ENCODE data around the gene RBM39.

Gene RBM39

GRCh38 chr20:35662551-35662950, 79.5 kb downstream of the RBM39 start:
- Histone ChIP-seq H3K9me2 (replicated peaks; ENCODE audit: insufficient read depth, low read length) (no peaks in the 10 kb centered on the region), H3K4me3 (ENCODE audit: insufficient read depth, low read length, poor library complexity, severe bottlenecking) (peak overlapping the region; percentile 71), H3F3A (ENCODE audit: insufficient read depth) (peaks cover 4% of the 10 kb centered on the region), H3K27me3 (ENCODE audit: low read length) (no peaks in the 10 kb centered on the region), H3K79me2 (ENCODE audit: insufficient read depth, low read length) (peaks cover 72% of the 10 kb centered on the region), H2AFZ (ENCODE audit: low read depth, low read length, severe bottlenecking) (no peak overlapping the region), H3K9me3 (ENCODE audit: insufficient read depth, low read length) (no peaks in the 10 kb centered on the region), H3K4me2 (ENCODE audit: low read depth, low read length, poor library complexity, severe bottlenecking) (peak overlapping the region; percentile 93), H3K9ac (ENCODE audit: low read length) (peak overlapping the region; percentile 89), H3K36me3 (ENCODE audit: low read length) (no peaks in the 10 kb centered on the region), H3K27ac (ENCODE audit: low read depth, low read length) (no peak overlapping the region), H4K20me1 (ENCODE audit: low read depth, low read length) (peaks cover 52% of the 10 kb centered on the region)
- TF ChIP-seq EZH2phosphoT487 (conservative IDR thresholded peaks at IDR 0.05; ENCODE audit: low read length): no peak
- no peak for TF ChIP-seq CTCF (IDR thresholded peaks at IDR 0.05; ENCODE audit: insufficient read depth, low read length, poor library complexity, severe bottlenecking)

- no peaks in the 10 kb centered on the region for H3K27me3 ChIP-seq (ENCODE audit: low read length)
- H3K9me2 ChIP-seq (replicated peaks; ENCODE audit: insufficient read depth, low read length): no peaks in the 10 kb centered on the region
- H3K27ac ChIP-seq (ENCODE audit: low read depth, low read length): no peak overlapping the region
- H3K9me3 ChIP-seq (ENCODE audit: insufficient read depth, low read length): no peaks in the 10 kb centered on the region
- no peak overlapping the region for H2AFZ ChIP-seq (ENCODE audit: low read depth, low read length, severe bottlenecking)
- H4K20me1 ChIP-seq (ENCODE audit: low read depth, low read length): peaks cover 56% of the 10 kb centered on the region
- peak overlapping the region; percentile 71 for H3K4me3 ChIP-seq (ENCODE audit: insufficient read depth, low read length, poor library complexity, severe bottlenecking)
- no peak for TF ChIP-seq CTCF (IDR thresholded peaks at IDR 0.05; ENCODE audit: insufficient read depth, low read length, poor library complexity, severe bottlenecking)
- no peak for TF ChIP-seq EZH2phosphoT487 (conservative IDR thresholded peaks at IDR 0.05; ENCODE audit: low read length)
- H3F3A ChIP-seq (ENCODE audit: insufficient read depth): peaks cover 7% of the 10 kb centered on the region
- H3K4me2 ChIP-seq (ENCODE audit: low read depth, low read length, poor library complexity, severe bottlenecking): peak overlapping the region; percentile 93
- 0 out of 2 replicates have a peak, but pooled peaks cover 5% of the 10 kb centered on the region for H3K36me3 ChIP-seq (ENCODE audit: low read length)
- peak overlapping the region; percentile 89 for H3K9ac ChIP-seq (ENCODE audit: low read length)
- peaks cover 78% of the 10 kb centered on the region for H3K79me2 ChIP-seq (ENCODE audit: insufficient read depth, low read length)
These were observed 80.2 kb downstream of the RBM39 start for GRCh38 chr20:35661908-35662307.

GRCh38 chr20:35661053-35661452, 81.0 kb downstream of the RBM39 start:
- H2AFZ ChIP-seq (ENCODE audit: low read depth, low read length, severe bottlenecking): no peak overlapping the region
- peaks cover 3% of the 10 kb centered on the region; the same call in 1 of the 2 replicates for H3F3A ChIP-seq (ENCODE audit: insufficient read depth)
- H3K36me3 ChIP-seq (ENCODE audit: low read length): 0 out of 2 replicates have a peak, but pooled peaks cover 5% of the 10 kb centered on the region
- peaks cover 62% of the 10 kb centered on the region for H4K20me1 ChIP-seq (ENCODE audit: low read depth, low read length)
- no peaks in the 10 kb centered on the region for H3K9me2 ChIP-seq (replicated peaks; ENCODE audit: insufficient read depth, low read length)
- no peak overlapping the region for H3K4me3 ChIP-seq (ENCODE audit: insufficient read depth, low read length, poor library complexity, severe bottlenecking)
- no peaks in the 10 kb centered on the region for H3K27me3 ChIP-seq (ENCODE audit: low read length)
- no peak for TF ChIP-seq CTCF (IDR thresholded peaks at IDR 0.05; ENCODE audit: insufficient read depth, low read length, poor library complexity, severe bottlenecking)
- TF ChIP-seq EZH2phosphoT487 (conservative IDR thresholded peaks at IDR 0.05; ENCODE audit: low read length): no peak
- H3K27ac ChIP-seq (ENCODE audit: low read depth, low read length): no peak overlapping the region
- no peaks in the 10 kb centered on the region for H3K9me3 ChIP-seq (ENCODE audit: insufficient read depth, low read length)
- H3K9ac ChIP-seq (ENCODE audit: low read length): no peak overlapping the region
- H3K79me2 ChIP-seq (ENCODE audit: insufficient read depth, low read length): peaks cover 86% of the 10 kb centered on the region
- H3K4me2 ChIP-seq (ENCODE audit: low read depth, low read length, poor library complexity, severe bottlenecking): peak overlapping the region; percentile 93

Measured in SU-DHL-6 (cell line).